Epithelial cell of esophagus (primary cell): ENCODE measurements around the gene PDZD11.
A peak's percentile ranks its signal among the peaks of the same experiment; 100 is the strongest.
"Not testable (repeated sequence)": the region's sequence is repeated elsewhere in the genome, so short reads cannot be mapped to it uniquely, and the experiment has no call there.

Experiments
- DNase-seq: peaks from one replicate; pipeline ENCODE4 v3.0.0; 2010; ENCODE audit warnings: low read depth
- H3K4me3 ChIP-seq: 2 replicates; pipeline ENCODE4 v1.5.1; 2011; ENCODE audit warnings: mild to moderate bottlenecking, low read length, control low read depth
- TF ChIP-seq, protein P1 (sequence below): IDR thresholded peaks from 2 replicates; pipeline ENCODE4 v1.5.1; 2011; ENCODE audit warnings: low read depth, mild to moderate bottlenecking, low read length, control low read depth, inconsistent platforms; ENCODE audit not compliant: insufficient read depth; ENCODE audit errors: missing control alignments

PDZD11 gene

DNA sequence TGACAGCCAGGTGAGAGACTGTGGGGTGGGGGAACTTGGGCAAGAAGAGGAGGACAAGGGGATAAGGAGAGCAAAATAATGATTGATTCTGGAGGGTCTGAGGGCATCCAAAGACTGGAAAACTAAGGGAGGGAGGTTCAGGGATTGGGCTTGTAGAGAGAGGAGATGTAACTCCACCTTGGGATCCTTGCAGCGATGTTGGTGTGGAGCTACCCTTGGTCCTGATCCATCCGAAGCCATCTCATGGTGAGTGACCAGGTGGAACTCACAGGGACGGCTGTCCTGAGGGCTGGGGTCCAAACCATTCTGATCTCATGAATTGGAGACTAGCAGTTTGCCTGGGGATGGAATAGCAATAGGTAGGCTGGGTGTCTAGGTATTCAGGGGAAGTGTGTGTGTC, 9.2 kb downstream of the PDZD11 start:
- no peak overlapping the region for H3K4me3 ChIP-seq
- DNase-seq: no peak
- TF ChIP-seq, protein P1, sequence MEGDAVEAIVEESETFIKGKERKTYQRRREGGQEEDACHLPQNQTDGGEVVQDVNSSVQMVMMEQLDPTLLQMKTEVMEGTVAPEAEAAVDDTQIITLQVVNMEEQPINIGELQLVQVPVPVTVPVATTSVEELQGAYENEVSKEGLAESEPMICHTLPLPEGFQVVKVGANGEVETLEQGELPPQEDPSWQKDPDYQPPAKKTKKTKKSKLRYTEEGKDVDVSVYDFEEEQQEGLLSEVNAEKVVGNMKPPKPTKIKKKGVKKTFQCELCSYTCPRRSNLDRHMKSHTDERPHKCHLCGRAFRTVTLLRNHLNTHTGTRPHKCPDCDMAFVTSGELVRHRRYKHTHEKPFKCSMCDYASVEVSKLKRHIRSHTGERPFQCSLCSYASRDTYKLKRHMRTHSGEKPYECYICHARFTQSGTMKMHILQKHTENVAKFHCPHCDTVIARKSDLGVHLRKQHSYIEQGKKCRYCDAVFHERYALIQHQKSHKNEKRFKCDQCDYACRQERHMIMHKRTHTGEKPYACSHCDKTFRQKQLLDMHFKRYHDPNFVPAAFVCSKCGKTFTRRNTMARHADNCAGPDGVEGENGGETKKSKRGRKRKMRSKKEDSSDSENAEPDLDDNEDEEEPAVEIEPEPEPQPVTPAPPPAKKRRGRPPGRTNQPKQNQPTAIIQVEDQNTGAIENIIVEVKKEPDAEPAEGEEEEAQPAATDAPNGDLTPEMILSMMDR: no peak

GRCh38 chrX:70279081-70279480, 10.6 kb downstream of the PDZD11 start:
- no peak for DNase-seq
- no peak overlapping the region for H3K4me3 ChIP-seq
- TF ChIP-seq, protein P1: no peak

GRCh38 chrX:70274029-70274428, 15.7 kb downstream of the PDZD11 start:
- not testable (repeated sequence) for H3K4me3 ChIP-seq, DNase-seq

DNA sequence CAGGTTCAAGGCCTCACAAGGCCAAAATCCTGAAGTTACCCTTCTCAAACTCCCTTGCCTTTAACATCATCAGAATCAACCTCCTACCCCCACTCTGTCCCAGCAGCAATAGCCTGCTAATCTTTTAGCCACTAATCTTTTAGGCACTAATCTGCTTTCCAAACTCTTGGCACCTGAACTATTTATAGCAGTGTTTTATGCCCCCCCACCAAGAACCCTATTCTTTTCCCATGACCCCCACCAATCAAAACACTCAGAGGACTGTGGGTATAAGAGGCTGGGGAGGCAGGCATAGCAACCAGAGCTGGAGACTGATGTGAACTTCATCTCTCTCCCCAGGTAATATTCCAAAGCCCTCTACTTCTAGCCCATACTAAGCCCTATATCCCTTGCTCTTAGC, 21.7 kb downstream of the PDZD11 start, which contains the start of gene ARR3:
ARR3 (plus strand) TSS at position 301 of the 400 bp plus-strand sequence. CDS start 1,052 bp downstream, outside the sequence.
- H3K4me3 ChIP-seq: no peak within 1 kb of the TSS
- TF ChIP-seq, protein P1: no peak
- DNase-seq: no peak

GRCh38 chrX:70264784-70265183, 24.9 kb downstream of the PDZD11 start:
- TF ChIP-seq, protein P1: no peak
- DNase-seq: no peak

GRCh38 chrX:70262952-70263567, 26.7 kb downstream of the PDZD11 start:
- peak; percentile 75 for DNase-seq
- H3K4me3 ChIP-seq: no peak overlapping the region
- TF ChIP-seq, protein P1: peak; percentile 82

More at GRCh38 chrX:70264784-70265183, 24.9 kb downstream of the PDZD11 start:
- H3K4me3 ChIP-seq: no peak overlapping the region

GRCh38 chrX:70260104-70260503, 29.6 kb downstream of the PDZD11 start, which contains the start of gene P2RY4:
TSS of gene P2RY4 (minus strand) at chrX:70260204. CDS start at chrX:70259624, 580 bp downstream.
- TF ChIP-seq, protein P1: no peak
- no peak for DNase-seq
- H3K4me3 ChIP-seq: no peak within 1 kb of the TSS
